ENCODE results near the gene BBS9.

BBS9 gene

GRCh38 chr7:33604056-33604455 is 474.7 kb downstream of the BBS9 start:
- H3K4me3 ChIP-seq = no peak overlapping the region
- no peak for TF ChIP-seq Cebpa-rat (IDR thresholded peaks at IDR 0.05)
- no peak overlapping the region for H3K27ac ChIP-seq

GRCh38 chr7:33610918-33611317 is 481.6 kb downstream of the BBS9 start:
- Histone ChIP-seq H3K4me3 (no peak overlapping the region), H3K4me2 (no peak overlapping the region), H3K4me1 (no peaks in the 10 kb centered on the region), H3K27me3 (no peaks in the 10 kb centered on the region), H3K36me3 (no peaks in the 10 kb centered on the region), H3K9me3 (replicated peaks in 1 of 11) (peaks cover 0 to 9% (median 0%) of the 10 kb centered on the region in 11 experiments; a peak in 1 of 22 replicates), H4K20me1 (no peaks in the 10 kb centered on the region), H3K9ac (no peak overlapping the region), H3K27ac (no peak overlapping the region)
- no peak for TF ChIP-seq Cebpa-rat (IDR thresholded peaks at IDR 0.05)

More at GRCh38 chr7:33604056-33604455, 474.7 kb downstream of the BBS9 start:
- Histone ChIP-seq H3K36me3 (no peaks in the 10 kb centered on the region), H3K4me1 (peaks cover 0 to 14% (median 0%) of the 10 kb centered on the region in 10 experiments; a peak in 5 of 20 replicates), H3K9ac (no peak overlapping the region), H3K27me3 (no peaks in the 10 kb centered on the region), H4K20me1 (no peaks in the 10 kb centered on the region), H3K4me2 (no peak overlapping the region), H3K9me3 (replicated peaks in 1 of 11) (peaks cover 0 to 7% (median 0%) of the 10 kb centered on the region in 11 experiments; a peak in 1 of 22 replicates)

DNA sequence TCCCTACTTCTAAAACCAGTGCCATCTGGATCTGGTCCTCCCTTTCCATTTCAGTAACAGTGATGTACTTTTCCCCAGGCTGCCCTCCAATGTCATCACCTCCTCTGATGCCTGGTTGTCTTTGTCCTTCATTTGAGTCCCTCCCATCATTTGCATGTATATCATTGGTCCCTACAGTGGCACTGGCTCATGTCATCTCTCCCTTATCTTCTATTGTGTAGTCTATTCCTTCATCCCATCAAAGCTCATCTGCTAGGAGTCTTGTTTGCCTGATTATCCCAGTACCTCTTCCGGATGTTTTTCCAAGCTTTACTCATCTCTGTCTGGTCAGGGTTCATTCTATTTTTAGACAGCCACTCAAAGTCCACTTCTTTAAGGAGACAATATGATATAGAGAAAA is 483.1 kb downstream of the BBS9 start:
- Histone ChIP-seq H3K36me3 (no peaks in the 10 kb centered on the region), H3K27ac (no peak overlapping the region), H3K9me3 (replicated peaks in 1 of 11) (peaks cover 0 to 9% (median 0%) of the 10 kb centered on the region in 11 experiments; a peak in 1 of 22 replicates), H3K27me3 (no peaks in the 10 kb centered on the region), H3K9ac (no peak overlapping the region), H3K4me2 (no peak overlapping the region), H4K20me1 (no peaks in the 10 kb centered on the region), H3K4me3 (no peak overlapping the region), H3K4me1 (no peaks in the 10 kb centered on the region)
- no peak for TF ChIP-seq Cebpa-rat (IDR thresholded peaks at IDR 0.05)

- H3K9me3 ChIP-seq (replicated peaks in 1 of 11) = no peaks in the 10 kb centered on the region
- TF ChIP-seq Cebpa-rat (IDR thresholded peaks at IDR 0.05) = no peak
- H3K27ac ChIP-seq = no peak overlapping the region
- no peak overlapping the region for H3K4me3 ChIP-seq
- no peaks in the 10 kb centered on the region for H3K36me3 ChIP-seq
- no peak overlapping the region for H3K4me2 ChIP-seq
- no peaks in the 10 kb centered on the region for H3K27me3 ChIP-seq
- no peaks in the 10 kb centered on the region for H3K4me1 ChIP-seq
- no peaks in the 10 kb centered on the region for H4K20me1 ChIP-seq
- no peak overlapping the region for H3K9ac ChIP-seq
Observed at GRCh38 chr7:33614357-33615117, 485.2 kb downstream of the BBS9 start.

- TF ChIP-seq Cebpa-rat (IDR thresholded peaks at IDR 0.05) = no peak
- H3K4me2 ChIP-seq = no peak overlapping the region
- H3K9me3 ChIP-seq (replicated peaks in 1 of 11) = peaks cover 0 to 9% (median 5%) of the 10 kb centered on the region in 11 experiments; a peak in 11 of 22 replicates
- H3K27ac ChIP-seq = no peak overlapping the region
- no peaks in the 10 kb centered on the region for H3K27me3 ChIP-seq
- H3K9ac ChIP-seq = no peak overlapping the region
- H4K20me1 ChIP-seq = no peaks in the 10 kb centered on the region
- no peaks in the 10 kb centered on the region for H3K4me1 ChIP-seq
- no peak overlapping the region for H3K4me3 ChIP-seq
- H3K36me3 ChIP-seq = no peaks in the 10 kb centered on the region
Observed at GRCh38 chr7:33616752-33617151, 487.4 kb downstream of the BBS9 start.

DNA sequence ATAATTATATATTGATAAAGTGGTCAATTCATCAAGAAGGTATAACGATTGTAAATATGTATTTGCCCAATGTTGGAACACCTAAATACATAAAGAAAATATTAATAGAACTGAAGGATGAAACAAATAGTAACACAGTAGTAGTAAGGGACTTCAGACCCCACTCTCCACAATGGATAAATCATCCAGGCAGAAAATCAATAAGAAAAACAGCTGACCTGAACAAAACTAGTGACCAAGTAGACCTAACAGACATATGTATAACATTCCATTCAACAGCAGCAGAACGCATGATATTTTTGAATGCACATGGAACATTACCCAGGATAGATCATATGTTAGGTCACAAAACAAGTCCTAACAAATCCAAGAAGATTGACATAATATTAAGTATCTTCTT is 489.9 kb downstream of the BBS9 start:
- Histone ChIP-seq H3K4me1 (no peaks in the 10 kb centered on the region), H4K20me1 (no peaks in the 10 kb centered on the region), H3K9ac (no peak overlapping the region), H3K36me3 (no peaks in the 10 kb centered on the region), H3K4me2 (no peak overlapping the region), H3K9me3 (replicated peaks in 1 of 11) (peaks cover 0 to 9% (median 5%) of the 10 kb centered on the region in 11 experiments; a peak in 11 of 22 replicates), H3K4me3 (no peak overlapping the region), H3K27me3 (no peaks in the 10 kb centered on the region), H3K27ac (no peak overlapping the region)
- TF ChIP-seq Cebpa-rat (IDR thresholded peaks at IDR 0.05) = no peak

GRCh38 chr7:33623267-33623666 is 493.9 kb downstream of the BBS9 start:
- no peak for TF ChIP-seq Cebpa-rat (IDR thresholded peaks at IDR 0.05)
- Histone ChIP-seq H3K27ac (no peak overlapping the region), H3K4me2 (no peak overlapping the region), H4K20me1 (no peaks in the 10 kb centered on the region), H3K27me3 (no peaks in the 10 kb centered on the region), H3K36me3 (no peaks in the 10 kb centered on the region), H3K4me1 (peaks cover 0 to 9% (median 0%) of the 10 kb centered on the region in 10 experiments; a peak in 1 of 20 replicates), H3K9ac (no peak overlapping the region), H3K4me3 (no peak overlapping the region), H3K9me3 (replicated peaks in 1 of 11) (peaks cover 0 to 26% (median 5%) of the 10 kb centered on the region in 11 experiments; a peak in 12 of 22 replicates)

DNA sequence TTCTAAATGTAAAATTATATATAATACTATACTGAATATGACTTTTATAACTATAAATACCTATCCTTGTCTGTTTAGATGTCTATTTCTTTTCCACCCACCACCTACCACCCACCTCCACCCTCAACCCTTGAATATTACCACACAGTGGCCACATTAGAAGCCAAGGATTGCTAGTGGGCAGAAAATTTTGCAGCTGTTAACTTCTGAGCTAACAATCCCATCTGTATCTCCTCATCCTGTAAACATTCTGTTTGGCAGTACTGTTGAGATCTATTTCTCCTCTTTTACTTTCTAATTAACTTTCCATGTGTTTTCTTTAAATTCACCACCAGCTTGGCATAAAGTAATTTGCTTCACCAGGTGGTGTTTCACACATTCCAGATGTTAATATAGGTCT is 494.9 kb downstream of the BBS9 start:
- Histone ChIP-seq H3K4me1 (peaks cover 0 to 9% (median 0%) of the 10 kb centered on the region in 10 experiments; a peak in 1 of 20 replicates), H4K20me1 (no peaks in the 10 kb centered on the region), H3K4me2 (no peak overlapping the region), H3K36me3 (no peaks in the 10 kb centered on the region), H3K27ac (no peak overlapping the region), H3K27me3 (no peaks in the 10 kb centered on the region), H3K9me3 (replicated peaks in 1 of 11) (peaks cover 0 to 26% (median 5%) of the 10 kb centered on the region in 11 experiments; a peak in 12 of 22 replicates), H3K4me3 (no peak overlapping the region), H3K9ac (no peak overlapping the region)
- TF ChIP-seq Cebpa-rat (IDR thresholded peaks at IDR 0.05) = no peak

- Histone ChIP-seq H3K27ac (no peak overlapping the region), H4K20me1 (no peaks in the 10 kb centered on the region), H3K9ac (no peak overlapping the region), H3K27me3 (no peaks in the 10 kb centered on the region), H3K9me3 (replicated peaks in 1 of 11) (peaks cover 0 to 18% (median 0%) of the 10 kb centered on the region in 11 experiments; a peak in 3 of 22 replicates), H3K4me2 (no peak overlapping the region), H3K4me1 (peaks cover 0 to 9% (median 0%) of the 10 kb centered on the region in 10 experiments; a peak in 1 of 20 replicates), H3K36me3 (no peaks in the 10 kb centered on the region), H3K4me3 (no peak overlapping the region)
- no peak for TF ChIP-seq Cebpa-rat (IDR thresholded peaks at IDR 0.05)
Observed at GRCh38 chr7:33626869-33627268, 497.5 kb downstream of the BBS9 start.

- Histone ChIP-seq H3K9me3 (replicated peaks in 1 of 11) (peaks cover 0 to 23% (median 0%) of the 10 kb centered on the region in 11 experiments; a peak in 3 of 22 replicates), H3K4me1 (peaks cover 0 to 9% (median 0%) of the 10 kb centered on the region in 10 experiments; a peak in 1 of 20 replicates), H3K4me2 (no peak overlapping the region), H3K27ac (no peak overlapping the region), H4K20me1 (no peaks in the 10 kb centered on the region), H3K9ac (no peak overlapping the region), H3K36me3 (no peaks in the 10 kb centered on the region), H3K27me3 (no peaks in the 10 kb centered on the region), H3K4me3 (no peak overlapping the region)
- no peak for TF ChIP-seq Cebpa-rat (IDR thresholded peaks at IDR 0.05)
Observed at GRCh38 chr7:33627741-33628140, 498.4 kb downstream of the BBS9 start.

Data from BLaER1 treated with 17β-estradiol and CSF1 and Interleukin-3, amounts not matched to agents 10 nM and 100 nM (cell line).